ENCODE data around the gene TMEM135. TPM values are rescaled to one million over a fixed set of nuclear protein-coding genes. Genes with fewer than 3 reads are reported as not detected.

The TMEM135 gene
- total and polyA plus RNA-seq, 2 donors from 2014 or later: 12.0 to 24.6 TPM

- Histone ChIP-seq H3K9me3 (ENCODE audit: control insufficient read depth in 2 of 3, insufficient read depth in 1 of 3, low read length in 3 of 3) (no peaks in the 10 kb centered on the region), H3K36me3 (ENCODE audit: control insufficient read depth in 2 of 3, insufficient read depth in 3 of 3, low read length in 3 of 3) (no peaks in the 10 kb centered on the region), H3K27me3 (ENCODE audit: control insufficient read depth, insufficient read depth, low read length) (no peaks in the 10 kb centered on the region), H3K9ac (ENCODE audit: low read length in 3 of 3) (no peak overlapping the region), H3K27ac (ENCODE audit: low read depth in 2 of 2, low read length in 2 of 2) (no peak overlapping the region), H3K4me1 (ENCODE audit: control insufficient read depth in 2 of 3, insufficient read depth in 2 of 3, low read depth in 1 of 3, low read length in 3 of 3) (no peaks in the 10 kb centered on the region), H3K4me3 (ENCODE audit: low read length in 3 of 3) (no peak overlapping the region)
- DNase-seq (no peak), FAIRE-seq (no peak)
- intact Hi-C loops (cut with DNase I): no loop called here
- TF ChIP-seq CTCF (IDR thresholded peaks at IDR 0.05; ENCODE audit: borderline replicate concordance, extremely low read depth, insufficient read depth): no peak
Measured at GRCh38 chr11:87239531-87239930, 201.8 kb downstream of the TMEM135 start.

- no peaks in the 10 kb centered on the region for H3K27me3 ChIP-seq (ENCODE audit: control insufficient read depth, insufficient read depth, low read length)
- H3K9ac ChIP-seq (ENCODE audit: low read length in 3 of 3): no peak overlapping the region
- intact Hi-C loops (cut with DNase I): no loop called here
- H3K4me3 ChIP-seq (ENCODE audit: low read length in 3 of 3): no peak overlapping the region
- TF ChIP-seq CTCF (IDR thresholded peaks at IDR 0.05; ENCODE audit: borderline replicate concordance, extremely low read depth, insufficient read depth): no peak
- no peak overlapping the region for H3K27ac ChIP-seq (ENCODE audit: low read depth in 2 of 2, low read length in 2 of 2)
- H3K36me3 ChIP-seq (ENCODE audit: control insufficient read depth in 2 of 3, insufficient read depth in 3 of 3, low read length in 3 of 3): no peaks in the 10 kb centered on the region
- no peak for DNase-seq
- FAIRE-seq: no peak
- H3K4me1 ChIP-seq (ENCODE audit: control insufficient read depth in 2 of 3, insufficient read depth in 2 of 3, low read depth in 1 of 3, low read length in 3 of 3): no peaks in the 10 kb centered on the region
- no peaks in the 10 kb centered on the region for H3K9me3 ChIP-seq (ENCODE audit: control insufficient read depth in 2 of 3, insufficient read depth in 1 of 3, low read length in 3 of 3)
Measured at GRCh38 chr11:87251560-87251959, 213.8 kb downstream of the TMEM135 start.

- no peak overlapping the region for H3K4me3 ChIP-seq (ENCODE audit: low read length in 3 of 3)
- no peak for TF ChIP-seq CTCF (IDR thresholded peaks at IDR 0.05; ENCODE audit: borderline replicate concordance, extremely low read depth, insufficient read depth)
- H3K4me1 ChIP-seq (ENCODE audit: control insufficient read depth in 2 of 3, insufficient read depth in 2 of 3, low read depth in 1 of 3, low read length in 3 of 3): no peaks in the 10 kb centered on the region
- no peak overlapping the region for H3K9ac ChIP-seq (ENCODE audit: low read length in 3 of 3)
- intact Hi-C loops (cut with DNase I): no loop called here
- no peaks in the 10 kb centered on the region for H3K27me3 ChIP-seq (ENCODE audit: control insufficient read depth, insufficient read depth, low read length)
- H3K27ac ChIP-seq (ENCODE audit: low read depth in 2 of 2, low read length in 2 of 2): no peak overlapping the region
- H3K36me3 ChIP-seq (ENCODE audit: control insufficient read depth in 2 of 3, insufficient read depth in 3 of 3, low read length in 3 of 3): no peaks in the 10 kb centered on the region
- no peaks in the 10 kb centered on the region for H3K9me3 ChIP-seq (ENCODE audit: control insufficient read depth in 2 of 3, insufficient read depth in 1 of 3, low read length in 3 of 3)
- no peak for FAIRE-seq
- no peak for DNase-seq
Measured at GRCh38 chr11:87252869-87253268, 215.1 kb downstream of the TMEM135 start.

- H3K4me1 ChIP-seq (ENCODE audit: control insufficient read depth in 2 of 3, insufficient read depth in 2 of 3, low read depth in 1 of 3, low read length in 3 of 3): no peaks in the 10 kb centered on the region
- no peak for TF ChIP-seq CTCF (IDR thresholded peaks at IDR 0.05; ENCODE audit: borderline replicate concordance, extremely low read depth, insufficient read depth)
- no peaks in the 10 kb centered on the region for H3K9me3 ChIP-seq (ENCODE audit: control insufficient read depth in 2 of 3, insufficient read depth in 1 of 3, low read length in 3 of 3)
- DNase-seq: no peak
- H3K27ac ChIP-seq (ENCODE audit: low read depth in 2 of 2, low read length in 2 of 2): no peak overlapping the region
- H3K27me3 ChIP-seq (ENCODE audit: control insufficient read depth, insufficient read depth, low read length): no peaks in the 10 kb centered on the region
- intact Hi-C loops (cut with DNase I): no loop called here
- no peak overlapping the region for H3K9ac ChIP-seq (ENCODE audit: low read length in 3 of 3)
- no peak overlapping the region for H3K4me3 ChIP-seq (ENCODE audit: low read length in 3 of 3)
- FAIRE-seq: no peak
- no peaks in the 10 kb centered on the region for H3K36me3 ChIP-seq (ENCODE audit: control insufficient read depth in 2 of 3, insufficient read depth in 3 of 3, low read length in 3 of 3)
Measured at GRCh38 chr11:87254562-87254961, 216.8 kb downstream of the TMEM135 start.

Data from kidney (tissue), 14 donors.